ENCODE measurements around the gene EPSTI1.
"Not testable (repeated sequence)": the region's sequence is repeated elsewhere in the genome, so short reads cannot be mapped to it uniquely, and the experiment has no call there.

Gene EPSTI1

GRCh38 chr13:43003729-43004128 lies 11.7 kb upstream of the EPSTI1 start:
- no peak for DNase-seq

DNA sequence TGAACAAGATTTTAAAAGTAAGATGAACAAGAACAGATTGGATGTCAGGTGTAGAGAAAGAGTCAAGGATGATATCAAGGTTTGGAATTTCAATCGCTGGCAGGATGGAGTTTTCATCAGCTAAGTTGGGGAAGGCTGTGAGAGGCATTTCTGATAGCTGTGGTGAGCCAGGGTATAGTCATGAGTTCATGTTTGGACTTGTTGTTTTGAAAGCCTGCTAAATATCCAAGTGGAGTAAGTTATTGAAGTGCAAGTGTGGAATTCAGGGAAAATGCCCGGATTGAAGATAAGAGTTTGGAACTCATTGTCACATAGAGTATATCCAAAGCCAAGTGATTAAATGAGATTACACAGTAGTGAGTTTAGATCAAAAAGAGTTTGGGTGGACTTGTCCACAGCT lies 11.0 kb upstream of the EPSTI1 start:
- no peak for DNase-seq

DNA sequence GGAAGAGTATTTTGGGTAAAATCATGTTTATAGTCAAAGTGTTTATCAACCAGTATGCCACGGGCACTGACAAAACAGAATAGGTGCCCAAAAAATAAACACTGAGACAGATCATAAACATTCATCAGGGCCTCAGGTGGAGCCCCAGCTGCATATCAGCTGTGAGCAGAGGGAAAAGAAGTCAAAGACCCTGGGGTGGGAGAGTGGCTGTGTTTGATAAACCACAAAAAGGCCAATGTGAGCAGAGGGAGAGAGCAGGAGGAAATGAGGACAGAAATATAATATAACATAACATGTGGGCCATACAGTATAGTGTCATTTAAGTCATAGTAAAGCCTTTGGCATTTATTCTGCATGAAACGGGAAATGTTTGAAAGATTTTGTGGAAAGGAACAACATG lies 10.0 kb upstream of the EPSTI1 start:
- no peak for DNase-seq

DNA sequence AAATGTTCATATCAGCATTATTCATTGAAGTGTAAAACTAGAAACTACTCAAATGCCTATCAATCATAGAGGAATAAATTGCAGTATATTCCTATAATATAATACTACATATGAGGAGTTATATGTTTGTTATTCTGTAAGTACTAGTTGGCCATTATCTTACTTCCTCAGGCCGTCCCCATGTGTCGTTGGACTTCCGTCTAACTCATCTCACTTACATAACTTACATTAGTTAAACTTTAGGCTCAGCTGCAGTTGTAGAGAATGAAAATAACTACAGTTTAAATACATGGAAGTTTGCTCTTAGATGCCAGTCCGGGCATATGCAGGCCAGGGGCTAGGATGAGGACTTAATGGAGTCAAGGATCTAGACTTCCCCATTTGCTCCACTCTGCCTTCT lies 8.6 kb upstream of the EPSTI1 start:
- DNase-seq = no peak

DNA sequence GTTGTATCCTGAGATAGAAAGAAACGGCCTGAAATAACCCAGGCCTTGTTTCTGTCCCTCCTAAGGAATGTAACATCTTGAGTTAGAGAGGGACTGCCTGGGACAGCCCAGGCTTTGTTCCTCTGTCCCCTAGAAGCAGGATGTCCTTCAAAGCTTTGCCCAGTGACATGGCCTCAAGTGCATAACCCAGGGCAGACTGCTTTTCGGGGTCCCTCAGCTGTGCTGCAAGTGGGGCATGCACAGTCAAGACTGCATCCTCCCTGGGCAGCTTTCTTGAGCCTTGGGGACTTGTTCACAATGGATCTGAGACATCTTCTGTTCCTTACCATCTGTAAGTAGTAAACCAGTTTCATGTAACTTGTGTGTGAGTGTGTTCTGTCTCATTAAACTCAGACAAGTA lies 7.5 kb upstream of the EPSTI1 start:
- DNase-seq = no peak

DNA sequence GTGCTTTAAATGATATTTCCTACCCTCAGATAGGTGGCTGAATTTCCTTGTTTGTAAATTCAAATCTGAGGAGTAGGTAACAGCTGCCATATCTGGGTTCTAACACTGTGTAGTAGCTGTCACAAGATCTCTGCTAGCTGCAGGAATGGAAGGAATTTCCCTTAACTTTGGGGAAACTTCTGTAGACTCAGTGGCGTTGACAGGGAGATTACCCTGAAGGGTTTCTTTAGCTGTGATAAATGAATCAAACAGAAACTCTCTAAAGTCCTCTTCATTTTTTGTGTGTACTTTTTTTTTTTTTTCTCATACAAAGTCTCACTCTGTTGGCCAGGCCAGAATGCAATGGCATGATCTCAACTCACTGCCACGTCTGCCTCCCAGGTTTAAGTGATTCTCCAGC lies 5.3 kb upstream of the EPSTI1 start:
- DNase-seq = no peak

DNA sequence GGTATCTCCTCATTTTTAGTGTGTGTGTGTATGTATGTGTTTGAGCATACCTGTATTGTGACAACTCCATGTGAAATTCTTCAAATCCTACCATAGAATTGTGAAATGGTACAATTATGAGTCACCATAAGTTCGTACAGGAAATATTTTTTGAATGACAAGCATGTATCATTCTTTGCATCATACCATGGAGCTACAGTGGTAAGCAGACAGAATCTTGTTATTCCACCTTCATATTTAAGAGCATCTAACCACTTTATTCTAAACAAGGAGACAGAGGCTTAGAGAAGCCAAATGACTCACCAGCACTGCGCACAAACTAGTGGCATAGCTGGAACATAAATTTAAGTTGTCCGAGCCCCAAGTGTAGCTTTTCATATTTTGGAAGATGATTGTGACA lies 4.5 kb upstream of the EPSTI1 start:
- no peak for DNase-seq

GRCh38 chr13:42994878-42995277 lies 2.8 kb upstream of the EPSTI1 start:
- no peak for DNase-seq

- DNase-seq = no peak
Observed at GRCh38 chr13:42992764-42993122, 702 bp upstream of the EPSTI1 start.

GRCh38 chr13:42991233-42991897 lies 676 bp downstream of the EPSTI1 start:
- not testable (repeated sequence) for DNase-seq

DNA sequence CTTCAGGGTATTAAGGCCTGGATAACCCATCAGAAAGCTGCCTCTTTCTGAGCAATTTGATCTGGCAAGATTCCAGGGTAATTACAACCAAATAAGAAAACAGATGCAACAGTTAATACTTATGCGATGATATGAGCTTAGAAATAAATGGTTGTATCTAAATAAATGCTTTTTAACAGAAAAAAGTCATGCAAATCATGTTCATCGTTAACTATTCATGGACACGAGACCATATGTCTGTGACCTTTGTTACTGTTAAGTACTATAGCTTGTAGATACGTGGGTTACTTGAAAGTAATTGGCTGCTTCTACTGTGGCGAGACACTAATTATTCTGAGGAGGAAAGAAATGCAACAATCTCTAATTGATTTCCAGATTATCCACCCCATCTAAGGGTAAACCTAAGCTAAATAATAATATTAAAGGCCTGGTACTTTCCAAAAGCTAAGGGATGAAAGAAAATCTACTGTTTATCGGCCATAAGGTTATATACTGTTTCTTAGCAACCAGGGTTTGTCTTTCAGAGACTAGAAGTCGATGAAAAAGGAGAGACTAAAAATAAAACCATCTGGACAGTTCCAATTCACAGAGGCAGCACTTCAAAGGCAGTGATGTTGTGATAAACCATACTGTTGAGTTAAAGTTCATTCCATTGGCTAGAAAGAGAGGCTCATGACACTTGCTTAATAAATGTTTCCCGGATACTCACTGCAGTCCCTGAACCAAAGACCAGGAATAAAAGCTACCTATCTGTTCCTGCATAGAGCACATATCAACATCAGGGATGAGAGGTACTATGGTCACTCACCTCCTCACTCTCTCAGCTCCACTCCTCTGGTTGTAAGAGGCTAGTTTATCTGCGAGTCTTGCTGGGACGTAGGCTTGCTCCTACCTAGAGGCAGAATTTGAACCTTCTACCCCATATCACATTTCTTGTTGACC lies 1.5 kb downstream of the EPSTI1 start:
- DNase-seq = peak; percentile 63

GRCh38 chr13:42986176-42986574 lies 5.9 kb downstream of the EPSTI1 start:
- no peak for DNase-seq

DNA sequence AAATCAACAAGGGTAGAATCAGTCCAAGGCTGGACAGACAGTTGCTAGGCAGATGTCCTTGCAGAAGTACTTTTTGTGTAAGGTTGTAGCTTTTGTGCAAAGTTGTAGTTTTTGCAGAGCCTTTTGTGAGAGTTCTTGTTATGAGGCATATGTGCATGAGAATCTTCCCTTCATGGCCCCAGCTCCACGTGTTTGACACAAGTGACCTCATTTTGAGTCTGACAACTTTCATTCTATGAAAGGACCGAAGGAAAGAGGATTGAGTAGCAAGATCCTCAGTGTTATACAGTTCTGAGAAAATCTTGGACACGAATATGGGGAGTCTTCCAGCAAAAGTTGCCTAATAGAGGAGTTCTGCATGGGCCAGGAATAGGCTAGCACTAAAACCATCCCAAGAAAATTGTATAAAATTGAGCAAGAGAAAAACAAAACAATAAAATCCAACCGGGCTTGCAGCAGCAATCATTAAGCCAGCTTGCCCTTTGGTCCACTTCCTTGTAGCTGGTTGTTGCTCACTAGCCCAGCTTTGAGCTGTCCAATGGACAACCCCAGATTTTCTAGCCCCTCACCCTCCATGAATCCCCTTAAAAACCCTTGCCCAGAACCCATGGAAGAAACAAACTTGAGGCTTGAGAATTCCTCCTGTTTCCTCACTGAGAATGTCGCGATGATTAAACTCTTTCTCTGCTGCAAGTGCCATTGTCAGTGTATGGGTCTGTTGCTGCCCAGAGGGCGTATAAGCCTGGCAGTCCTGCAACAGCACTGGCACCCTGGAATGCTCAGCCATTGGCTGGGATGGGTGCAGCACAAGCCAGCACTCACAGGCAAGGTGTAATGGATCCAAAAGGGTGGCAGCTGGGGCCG lies 6.5 kb downstream of the EPSTI1 start:
- no peak for DNase-seq

- DNase-seq = no peak
Observed at GRCh38 chr13:42984691-42985090, 7.3 kb downstream of the EPSTI1 start.

DNA sequence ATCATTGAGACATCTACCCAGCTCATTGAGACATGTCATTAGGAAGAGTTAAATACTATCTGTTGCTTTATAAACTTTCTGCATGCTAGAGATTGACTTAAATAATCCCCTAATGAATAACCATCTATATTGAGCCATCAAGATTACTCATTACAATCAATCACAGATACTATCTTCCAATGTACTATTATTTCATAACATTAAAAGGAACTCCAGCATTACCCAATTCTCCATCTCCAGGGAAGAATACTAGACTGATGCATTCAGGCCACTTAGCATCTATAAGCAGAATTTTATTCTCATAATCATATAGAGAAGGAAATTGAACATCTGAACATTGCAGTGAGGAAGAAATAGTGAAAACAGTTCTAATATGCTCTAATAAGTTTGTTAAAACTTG lies 8.0 kb downstream of the EPSTI1 start:
- no peak for DNase-seq

GRCh38 chr13:42981853-42982252 lies 10.2 kb downstream of the EPSTI1 start:
- DNase-seq = no peak

GRCh38 chr13:42981317-42981716 lies 10.7 kb downstream of the EPSTI1 start:
- no peak for DNase-seq

- DNase-seq = no peak
Observed at GRCh38 chr13:42977219-42977659, 14.8 kb downstream of the EPSTI1 start.

GRCh38 chr13:42976066-42976465 lies 16.0 kb downstream of the EPSTI1 start:
- DNase-seq = no peak

DNA sequence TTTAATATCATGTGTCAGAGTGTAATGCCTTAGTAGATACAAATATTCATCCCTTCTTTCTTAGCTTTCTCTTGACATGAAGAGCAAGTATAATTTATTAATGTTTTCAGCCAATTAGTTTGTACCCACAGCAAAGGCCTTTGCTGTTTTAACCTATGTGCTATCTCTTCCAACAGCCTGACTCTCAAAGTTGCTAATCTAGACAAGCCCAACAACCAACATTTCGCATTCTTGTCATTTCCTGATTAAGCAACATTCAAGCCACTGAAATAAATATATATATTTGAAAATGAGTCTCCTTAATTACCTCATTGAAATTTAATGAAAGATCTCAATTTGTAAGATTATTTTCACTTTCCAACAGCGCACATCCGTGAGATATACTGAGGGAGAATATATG lies 18.5 kb downstream of the EPSTI1 start:
- DNase-seq = no peak

- no peak for DNase-seq
Observed at GRCh38 chr13:42971691-42972347, 20.2 kb downstream of the EPSTI1 start.

GRCh38 chr13:42970824-42971690 lies 21.0 kb downstream of the EPSTI1 start:
- DNase-seq = peak; percentile 78
